T-helper 1 cell treated with Interleukin-12 subunit alpha and Interleukin-12 subunit beta and Interleukin-4 antibody, amounts not matched to agents 30 μg/mL and 1 μg/mL, for 36 hours (primary cell): ENCODE data around the gene GUK1.
"Not testable (repeated sequence)": the region's sequence is repeated elsewhere in the genome, so short reads cannot be mapped to it uniquely, and the experiment has no call there.

ENCODE experiments used
- H3K27ac Mint-ChIP-seq: one replicate; pipeline ENCODE4 v1.8.0; 2021; ENCODE audit warnings: mild to moderate bottlenecking, mixed read lengths
- H3K27me3 Mint-ChIP-seq: one replicate; pipeline ENCODE4 v1.8.0; 2021; ENCODE audit warnings: low read depth, mixed read lengths
- H3K36me3 Mint-ChIP-seq: one replicate; pipeline ENCODE4 v1.8.0; 2021; ENCODE audit warnings: low read depth, mixed read lengths
- H3K4me1 Mint-ChIP-seq: one replicate; pipeline ENCODE4 v1.8.0; 2021; ENCODE audit warnings: low read depth, mixed read lengths
- H3K4me3 Mint-ChIP-seq: one replicate; pipeline ENCODE4 v1.8.0; 2021; ENCODE audit warnings: mild to moderate bottlenecking, moderate library complexity, mixed read lengths
- H3K9me3 Mint-ChIP-seq: one replicate; pipeline ENCODE4 v1.8.0; 2021; ENCODE audit warnings: mixed read lengths

Gene GUK1

GRCh38 chr1:228109962-228110488 is 30.1 kb upstream of the GUK1 start:
- peaks cover 13% of the 10 kb centered on the region for H3K4me1 Mint-ChIP-seq
- H3K36me3 Mint-ChIP-seq, result peaks cover 2% of the 10 kb centered on the region
- H3K27me3 Mint-ChIP-seq, result no peaks in the 10 kb centered on the region
- peak overlapping the region; percentile 94 for H3K27ac Mint-ChIP-seq
- H3K9me3 Mint-ChIP-seq, result no peaks in the 10 kb centered on the region
- H3K4me3 Mint-ChIP-seq, result peak overlapping the region; percentile 89

- H3K27me3 Mint-ChIP-seq, result no peaks in the 10 kb centered on the region
- peaks cover 2% of the 10 kb centered on the region for H3K36me3 Mint-ChIP-seq
- H3K27ac Mint-ChIP-seq, result no peak overlapping the region
- H3K4me1 Mint-ChIP-seq, result peaks cover 13% of the 10 kb centered on the region
- H3K9me3 Mint-ChIP-seq, result no peaks in the 10 kb centered on the region
- no peak overlapping the region for H3K4me3 Mint-ChIP-seq
Measured at GRCh38 chr1:228110556-228110955, 29.5 kb upstream of the GUK1 start.

- H3K27ac Mint-ChIP-seq, H3K4me3 Mint-ChIP-seq, H3K9me3 Mint-ChIP-seq: not testable (repeated sequence)
Measured at GRCh38 chr1:228111315-228111714, 28.8 kb upstream of the GUK1 start.

GRCh38 chr1:228112167-228112566 is 27.9 kb upstream of the GUK1 start:
- Mint-ChIP-seq H3K27ac (no peak overlapping the region), H3K36me3 (peaks cover 2% of the 10 kb centered on the region), H3K4me1 (peaks cover 13% of the 10 kb centered on the region), H3K9me3 (peaks cover 3% of the 10 kb centered on the region), H3K4me3 (no peak overlapping the region), H3K27me3 (no peaks in the 10 kb centered on the region)

More at GRCh38 chr1:228111315-228111714, 28.8 kb upstream of the GUK1 start:
- not testable (repeated sequence) for H3K36me3 Mint-ChIP-seq, H3K27me3 Mint-ChIP-seq
- H3K4me1 Mint-ChIP-seq, result peaks cover 13% of the 10 kb centered on the region

- Mint-ChIP-seq H3K9me3 (peaks cover 6% of the 10 kb centered on the region), H3K4me3 (no peak overlapping the region), H3K36me3 (peaks cover 2% of the 10 kb centered on the region), H3K4me1 (peaks cover 13% of the 10 kb centered on the region), H3K27me3 (no peaks in the 10 kb centered on the region), H3K27ac (no peak overlapping the region)
Measured at GRCh38 chr1:228112617-228113016, 27.5 kb upstream of the GUK1 start.

- peaks cover 7% of the 10 kb centered on the region for H3K4me1 Mint-ChIP-seq
- peaks cover 13% of the 10 kb centered on the region for H3K9me3 Mint-ChIP-seq
- H3K36me3 Mint-ChIP-seq, result peaks cover 5% of the 10 kb centered on the region
- H3K27me3 Mint-ChIP-seq, result no peaks in the 10 kb centered on the region
- H3K27ac Mint-ChIP-seq, result no peak overlapping the region
- no peak overlapping the region for H3K4me3 Mint-ChIP-seq
Measured at GRCh38 chr1:228114827-228115226, 25.3 kb upstream of the GUK1 start.

- H3K4me3 Mint-ChIP-seq, result no peak overlapping the region
- H3K9me3 Mint-ChIP-seq, result peaks cover 13% of the 10 kb centered on the region
- peaks cover under 1% of the 10 kb centered on the region for H3K27me3 Mint-ChIP-seq
- peaks cover 3% of the 10 kb centered on the region for H3K4me1 Mint-ChIP-seq
- H3K27ac Mint-ChIP-seq, result no peak overlapping the region
- H3K36me3 Mint-ChIP-seq, result peaks cover 5% of the 10 kb centered on the region
Measured at GRCh38 chr1:228117335-228117734, 22.7 kb upstream of the GUK1 start.

GRCh38 chr1:228118040-228118439 is 22.0 kb upstream of the GUK1 start:
- Mint-ChIP-seq H3K9me3 (peaks cover 13% of the 10 kb centered on the region), H3K27ac (no peak overlapping the region), H3K27me3 (peaks cover 4% of the 10 kb centered on the region)

GRCh38 chr1:228120351-228120750 is 19.7 kb upstream of the GUK1 start:
- H3K36me3 Mint-ChIP-seq, result peaks cover 5% of the 10 kb centered on the region
- no peak overlapping the region for H3K4me3 Mint-ChIP-seq
- no peak overlapping the region for H3K27ac Mint-ChIP-seq
- peaks cover 13% of the 10 kb centered on the region for H3K9me3 Mint-ChIP-seq
- H3K4me1 Mint-ChIP-seq, result peaks cover 3% of the 10 kb centered on the region
- peaks cover 4% of the 10 kb centered on the region for H3K27me3 Mint-ChIP-seq

More at GRCh38 chr1:228118040-228118439, 22.0 kb upstream of the GUK1 start:
- H3K36me3 Mint-ChIP-seq, result peaks cover 5% of the 10 kb centered on the region
- H3K4me1 Mint-ChIP-seq, result peaks cover 3% of the 10 kb centered on the region
- no peak overlapping the region for H3K4me3 Mint-ChIP-seq

GRCh38 chr1:228120857-228121489 is 19.1 kb upstream of the GUK1 start:
- H3K27me3 Mint-ChIP-seq, result peaks cover 4% of the 10 kb centered on the region
- peaks cover 5% of the 10 kb centered on the region for H3K36me3 Mint-ChIP-seq
- no peak overlapping the region for H3K27ac Mint-ChIP-seq
- H3K9me3 Mint-ChIP-seq, result peaks cover 13% of the 10 kb centered on the region
- no peak overlapping the region for H3K4me3 Mint-ChIP-seq
- H3K4me1 Mint-ChIP-seq, result peaks cover 3% of the 10 kb centered on the region

- no peak overlapping the region for H3K27ac Mint-ChIP-seq
- H3K9me3 Mint-ChIP-seq, result peaks cover 4% of the 10 kb centered on the region
- H3K36me3 Mint-ChIP-seq, result peaks cover 2% of the 10 kb centered on the region
- H3K4me3 Mint-ChIP-seq, result no peak overlapping the region
- H3K4me1 Mint-ChIP-seq, result peaks cover 3% of the 10 kb centered on the region
- H3K27me3 Mint-ChIP-seq, result peaks cover 4% of the 10 kb centered on the region
Measured at GRCh38 chr1:228122921-228123441, 17.1 kb upstream of the GUK1 start.

- Mint-ChIP-seq H3K27ac (no peak overlapping the region), H3K36me3 (no peaks in the 10 kb centered on the region), H3K4me3 (no peak overlapping the region), H3K4me1 (peaks cover 3% of the 10 kb centered on the region), H3K27me3 (peaks cover 4% of the 10 kb centered on the region), H3K9me3 (no peaks in the 10 kb centered on the region)
Measured at GRCh38 chr1:228123505-228123904, 16.6 kb upstream of the GUK1 start.

GRCh38 chr1:228125185-228125584 is 14.9 kb upstream of the GUK1 start:
- Mint-ChIP-seq H3K27me3 (peaks cover 4% of the 10 kb centered on the region), H3K4me1 (peaks cover 3% of the 10 kb centered on the region), H3K36me3 (no peaks in the 10 kb centered on the region), H3K4me3 (no peak overlapping the region), H3K9me3 (no peaks in the 10 kb centered on the region), H3K27ac (no peak overlapping the region)

- Mint-ChIP-seq H3K4me3 (no peak overlapping the region), H3K36me3 (no peaks in the 10 kb centered on the region), H3K4me1 (peaks cover 5% of the 10 kb centered on the region), H3K27ac (no peak overlapping the region), H3K27me3 (peaks cover 34% of the 10 kb centered on the region), H3K9me3 (no peaks in the 10 kb centered on the region)
Measured at GRCh38 chr1:228131766-228132165, 8.3 kb upstream of the GUK1 start.

GRCh38 chr1:228134591-228134990 is 5.5 kb upstream of the GUK1 start:
- Mint-ChIP-seq H3K27me3 (peaks cover 42% of the 10 kb centered on the region), H3K36me3 (no peaks in the 10 kb centered on the region), H3K4me3 (no peak overlapping the region), H3K27ac (no peak overlapping the region), H3K9me3 (no peaks in the 10 kb centered on the region), H3K4me1 (peaks cover 12% of the 10 kb centered on the region)
